Measurements from ENCODE around the gene SCAF1. TPM values are rescaled to one million over a fixed set of nuclear protein-coding genes. Genes with fewer than 3 reads are reported as not detected.

SCAF1 gene
- total and polyA plus RNA-seq, 2 of the 13 experiments (the other 11 are each of a cell fraction or from before 2014, with no cell fraction given): 3.3 to 6.1 TPM

- no peak for TF ChIP-seq REST (IDR thresholded peaks at IDR 0.05; ENCODE audit: borderline replicate concordance in 1 of 2, low read depth in 1 of 2, low read length in 2 of 2)
- no peak for TF ChIP-seq FUBP1 (CRISPR knock-in tag; IDR thresholded peaks at IDR 0.05; ENCODE audit: borderline replicate concordance)
- no peak for TF ChIP-seq ZNF224 (CRISPR knock-in tag; IDR thresholded peaks at IDR 0.05)
- TF ChIP-seq MXD3 (CRISPR knock-in tag; IDR thresholded peaks at IDR 0.05): no peak
- no peak for TF ChIP-seq ZBTB34 (CRISPR knock-in tag; IDR thresholded peaks at IDR 0.05)
- TF ChIP-seq ZNF530 (CRISPR knock-in tag; IDR thresholded peaks at IDR 0.05; ENCODE audit: low read depth): no peak
- TF ChIP-seq ZFY (CRISPR knock-in tag; IDR thresholded peaks at IDR 0.05): no peak
- no peak for TF ChIP-seq HNF4G (IDR thresholded peaks at IDR 0.05; ENCODE audit: borderline replicate concordance, low read depth, low read length)
- TF ChIP-seq HNF4G (CRISPR knock-in tag; IDR thresholded peaks at IDR 0.05; ENCODE audit: borderline replicate concordance, low read depth): no peak
- no peak for TF ChIP-seq ZNF274 (CRISPR knock-in tag; IDR thresholded peaks at IDR 0.05)
- TF ChIP-seq EEA1 (CRISPR knock-in tag; IDR thresholded peaks at IDR 0.05; ENCODE audit: borderline replicate concordance): no peak
- TF ChIP-seq ARNT (IDR thresholded peaks at IDR 0.05): no peak
- no peak for TF ChIP-seq ZMYM3 (CRISPR knock-in tag; IDR thresholded peaks at IDR 0.05)
These were observed 3.9 kb upstream of the SCAF1 start (continued) for GRCh38 chr19:49637821-49638738.

Measured in HepG2 (cell line).